PC-3 (cell line): ENCODE measurements around the gene HERPUD1. TPM values are rescaled to one million over a fixed set of nuclear protein-coding genes. Genes with fewer than 3 reads are reported as not detected.

Experiments used
- ATAC-seq: fragments of 200-7000 bp; cut with Tn5 transposase; 2 replicates; pipeline ENCODE4 v1.9.1; 2020; ENCODE audit warnings: mild to moderate bottlenecking, moderate library complexity
- BruUV-seq: library from RNA; stranded (reverse); fragments of 400-500 nt; replicated peaks from 2 replicates; lab custom pipeline; 2021; lab: Mats Ljungman, UMichigan
- CTCF ChIA-PET: fragments of 300-600 bp; sonication (Branson Sonifier 250); formaldehyde crosslinking; loops from one replicate; lab custom pipeline; 2022; ENCODE audit warnings: antibody characterized with exemption; lab: Charles Lee
- POLR2A ChIA-PET: fragments of 300-600 bp; sonication (Branson Sonifier 250); formaldehyde crosslinking; loops from one replicate; lab custom pipeline; 2022; ENCODE audit warnings: antibody characterized with exemption; ENCODE audit not compliant: unreplicated experiment; lab: Charles Lee
- DNase-seq: peaks from one replicate; pipeline ENCODE4 v3.0.0-alpha.2; 2015
- H2AFZ ChIP-seq: fragments of 300-600 bp; sonication (generic); 2 replicates; pipeline ENCODE4 v1.6.0; 2016; ENCODE audit warnings: antibody characterized with exemption, low read length
- H3F3A ChIP-seq: fragments of 300-600 bp; sonication (generic); one replicate; pipeline ENCODE4 v1.6.0; 2017; ENCODE audit warnings: antibody characterized with exemption, low read length, control low read depth, mild to moderate bottlenecking; ENCODE audit not compliant: unreplicated experiment
- H3K27ac ChIP-seq: fragments of 300-600 bp; sonication (generic); 2 replicates; pipeline ENCODE4 v1.5.1; 2016; ENCODE audit warnings: mild to moderate bottlenecking, low read length
- H3K27me3 ChIP-seq: fragments of 300-600 bp; sonication (generic); 2 replicates; pipeline ENCODE4 v1.6.1; 2016; ENCODE audit warnings: low read length, mixed read lengths
- H3K36me3 ChIP-seq: fragments of 300-600 bp; sonication (generic); 2 replicates; pipeline ENCODE4 v1.6.1; 2016; ENCODE audit warnings: low read depth, mixed run types, low read length, mixed read lengths
- H3K4me1 ChIP-seq: fragments of 300-600 bp; sonication (generic); 2 replicates; pipeline ENCODE4 v1.5.1; 2016; ENCODE audit warnings: low read length; ENCODE audit not compliant: insufficient read depth
- H3K4me2 ChIP-seq: fragments of 300-600 bp; sonication (generic); 2 replicates; pipeline ENCODE4 v1.6.0; 2016; ENCODE audit warnings: low read length
- H3K4me3 ChIP-seq: fragments of 300-600 bp; sonication (generic); 2 replicates; pipeline ENCODE4 v1.5.1; 2016; ENCODE audit warnings: mild to moderate bottlenecking, low read length, mixed read lengths
- H3K79me2 ChIP-seq: fragments of 300-600 bp; sonication (generic); 2 replicates; pipeline ENCODE4 v1.6.1; 2017; ENCODE audit warnings: low read length, mixed read lengths
- H3K9ac ChIP-seq: fragments of 300-600 bp; sonication (generic); 2 replicates; pipeline ENCODE4 v1.6.0; 2016; ENCODE audit warnings: mild to moderate bottlenecking, low read length
- H3K9me2 ChIP-seq: fragments of 300-600 bp; sonication (generic); replicated peaks from 2 replicates; pipeline ENCODE4 v1.6.1; 2016; ENCODE audit warnings: mixed run types, low read length, mixed read lengths
- H3K9me3 ChIP-seq: fragments of 300-600 bp; sonication (generic); 2 replicates; pipeline ENCODE4 v1.6.1; 2016; ENCODE audit warnings: low read length, mixed read lengths
- H4K20me1 ChIP-seq: fragments of 300-600 bp; sonication (generic); 2 replicates; pipeline ENCODE4 v1.6.1; 2016; ENCODE audit warnings: low read length, mixed read lengths
- EZH2 ChIP-seq: fragments of 300-600 bp; sonication (generic); IDR thresholded peaks from one replicate; pipeline ENCODE4 v1.6.1; 2017; ENCODE audit warnings: antibody characterized with exemption, mild to moderate bottlenecking, low read length; ENCODE audit not compliant: unreplicated experiment
- EZH2phosphoT487 ChIP-seq: fragments of 300-600 bp; sonication (generic); IDR thresholded peaks from 2 replicates; pipeline ENCODE4 v1.6.1; 2018; ENCODE audit warnings: mild to moderate bottlenecking, antibody characterized with exemption, low read length, borderline replicate concordance
- intact Hi-C: fragments of 100-400 bp; cut with micrococcal nuclease; formaldehyde crosslinking; loops from 2 replicates; pipeline ENCODE4 v1.9.0; 2023
- total RNA-seq: library from RNA; depleted of rRNA; stranded (reverse); fragments of >200 nt; gene quantifications from 2 replicates; pipeline ENCODE4 v1.2.3, GENCODE V29; 2014
- TF ChIP-seq, protein P1 (sequence below): fragments of 300-600 bp; sonication (generic); conservative IDR thresholded peaks from 2 replicates; pipeline ENCODE4 v1.5.1; 2017; ENCODE audit warnings: antibody characterized with exemption, low read depth, mild to moderate bottlenecking, low read length

Gene HERPUD1
- total RNA-seq, 1 experiment from 2014 or later: 54.9 TPM

DNA sequence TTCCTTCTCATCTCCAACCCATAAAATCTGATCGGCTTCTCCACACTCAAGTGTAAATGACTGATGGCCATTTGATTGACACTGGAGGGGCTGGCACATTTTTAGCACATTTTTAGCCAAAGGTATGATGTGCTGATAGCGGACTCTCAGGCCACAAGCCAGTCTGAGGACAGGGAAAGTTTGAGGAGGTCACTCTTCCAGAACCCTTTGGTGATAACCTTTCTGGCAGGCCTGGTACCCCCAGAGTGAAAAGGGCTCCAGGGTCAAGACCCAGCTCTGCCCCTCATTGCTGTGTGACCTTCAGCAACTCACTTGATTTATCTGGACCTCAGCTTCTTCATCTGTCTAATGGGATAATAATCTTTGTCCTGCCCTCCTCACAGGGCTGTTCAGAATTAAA, 55.8 kb downstream of the HERPUD1 start:
- H3K4me2 ChIP-seq: no peak overlapping the region

DNA sequence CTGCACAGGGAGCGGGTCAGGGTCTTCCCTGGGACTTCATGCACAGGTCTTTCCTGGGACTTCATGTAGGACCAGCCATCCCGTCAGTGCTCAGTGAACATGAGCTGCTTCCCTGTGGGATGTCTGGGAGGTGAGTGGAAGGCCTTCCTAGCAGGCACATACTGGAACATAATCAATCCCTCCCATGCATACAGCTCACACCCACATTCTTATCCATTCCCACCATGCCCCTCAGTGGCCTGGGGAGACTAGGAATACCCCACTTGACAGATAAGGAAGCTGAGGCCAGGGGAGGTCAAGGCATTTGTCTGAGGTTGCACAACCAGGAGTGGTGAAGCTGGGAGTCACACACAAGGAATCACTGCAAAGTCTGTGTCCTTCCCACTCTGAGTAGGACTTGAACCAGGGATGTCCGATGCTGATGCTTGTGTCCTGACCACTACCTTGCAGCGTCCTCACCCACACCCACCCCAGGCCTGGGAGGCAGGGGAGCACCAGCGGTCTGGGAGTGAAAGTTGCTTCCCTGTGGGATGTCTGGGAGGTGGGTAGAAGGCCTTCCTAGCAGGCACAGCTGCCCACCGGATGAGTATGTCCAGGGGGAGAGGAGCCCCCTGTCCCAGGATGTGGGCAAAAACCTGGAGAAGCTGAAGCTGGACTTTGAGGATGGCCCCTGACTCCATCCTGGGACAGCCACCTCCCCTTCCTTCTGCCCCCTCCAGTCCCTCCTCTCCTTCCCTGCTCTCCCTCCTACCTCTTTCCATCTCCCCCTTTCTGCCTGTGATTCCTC, 56.4 kb downstream of the HERPUD1 start:
- no peaks in the 10 kb centered on the region for H3K27me3 ChIP-seq
- DNase-seq: no peak
- no peak overlapping the region for H3K9ac ChIP-seq
- no peaks in the 10 kb centered on the region for H3K36me3 ChIP-seq
- intact Hi-C loops: loop anchor here (5.0 kb wide), 1 partner anchor 41 kb away; no protein-coding TSS in a partner anchor
- no peak overlapping the region for H3K4me3 ChIP-seq
- H3K79me2 ChIP-seq: no peaks in the 10 kb centered on the region
- POLR2A ChIA-PET: no interaction called here
- H3K4me1 ChIP-seq: peaks cover 13% of the 10 kb centered on the region
- H2AFZ ChIP-seq: peak overlapping the region; percentile 83; the same call in 1 of the 2 replicates
- H4K20me1 ChIP-seq: no peaks in the 10 kb centered on the region
- no peak for TF ChIP-seq EZH2
- TF ChIP-seq, protein P1, sequence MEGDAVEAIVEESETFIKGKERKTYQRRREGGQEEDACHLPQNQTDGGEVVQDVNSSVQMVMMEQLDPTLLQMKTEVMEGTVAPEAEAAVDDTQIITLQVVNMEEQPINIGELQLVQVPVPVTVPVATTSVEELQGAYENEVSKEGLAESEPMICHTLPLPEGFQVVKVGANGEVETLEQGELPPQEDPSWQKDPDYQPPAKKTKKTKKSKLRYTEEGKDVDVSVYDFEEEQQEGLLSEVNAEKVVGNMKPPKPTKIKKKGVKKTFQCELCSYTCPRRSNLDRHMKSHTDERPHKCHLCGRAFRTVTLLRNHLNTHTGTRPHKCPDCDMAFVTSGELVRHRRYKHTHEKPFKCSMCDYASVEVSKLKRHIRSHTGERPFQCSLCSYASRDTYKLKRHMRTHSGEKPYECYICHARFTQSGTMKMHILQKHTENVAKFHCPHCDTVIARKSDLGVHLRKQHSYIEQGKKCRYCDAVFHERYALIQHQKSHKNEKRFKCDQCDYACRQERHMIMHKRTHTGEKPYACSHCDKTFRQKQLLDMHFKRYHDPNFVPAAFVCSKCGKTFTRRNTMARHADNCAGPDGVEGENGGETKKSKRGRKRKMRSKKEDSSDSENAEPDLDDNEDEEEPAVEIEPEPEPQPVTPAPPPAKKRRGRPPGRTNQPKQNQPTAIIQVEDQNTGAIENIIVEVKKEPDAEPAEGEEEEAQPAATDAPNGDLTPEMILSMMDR: no peak
- no peak for TF ChIP-seq EZH2phosphoT487
- H3F3A ChIP-seq: no peaks in the 10 kb centered on the region
- no peak for ATAC-seq
- H3K27ac ChIP-seq: no peak overlapping the region
- H3K4me2 ChIP-seq: peak overlapping the region; percentile 90; the same call in 1 of the 2 replicates
- no TSS peak for BruUV-seq
- H3K9me3 ChIP-seq: no peaks in the 10 kb centered on the region
- CTCF ChIA-PET: no interaction called here
- no peaks in the 10 kb centered on the region for H3K9me2 ChIP-seq

More for the DNA sequence above, 55.8 kb downstream of the HERPUD1 start:
- BruUV-seq: no TSS peak
- no peaks in the 10 kb centered on the region for H4K20me1 ChIP-seq
- no peaks in the 10 kb centered on the region for H3K79me2 ChIP-seq
- CTCF ChIA-PET: no interaction called here
- H3K9ac ChIP-seq: no peak overlapping the region
- H3K9me3 ChIP-seq: no peaks in the 10 kb centered on the region
- H3K4me1 ChIP-seq: peaks cover 13% of the 10 kb centered on the region
- intact Hi-C loops: loop anchor here (5.0 kb wide), 1 partner anchor 40 kb away; no protein-coding TSS in a partner anchor
- no peak overlapping the region for H3K4me3 ChIP-seq
- POLR2A ChIA-PET: no interaction called here
- TF ChIP-seq, protein P1: no peak
- TF ChIP-seq EZH2 (no peak), EZH2phosphoT487 (no peak)
- no peaks in the 10 kb centered on the region for H3K27me3 ChIP-seq
- ATAC-seq (no peak), DNase-seq (no peak)
- no peak overlapping the region for H2AFZ ChIP-seq
- no peak overlapping the region for H3K27ac ChIP-seq
- H3K36me3 ChIP-seq: no peaks in the 10 kb centered on the region
- H3K9me2 ChIP-seq: no peaks in the 10 kb centered on the region
- no peaks in the 10 kb centered on the region for H3F3A ChIP-seq
